Fibroblast of skin of right biceps (primary cell): ENCODE data around the gene FSTL5.

ENCODE experiments used
- DNase-seq: peaks from one replicate; pipeline ENCODE4 v3.0.0-alpha.2; 2013

FSTL5 gene

DNA sequence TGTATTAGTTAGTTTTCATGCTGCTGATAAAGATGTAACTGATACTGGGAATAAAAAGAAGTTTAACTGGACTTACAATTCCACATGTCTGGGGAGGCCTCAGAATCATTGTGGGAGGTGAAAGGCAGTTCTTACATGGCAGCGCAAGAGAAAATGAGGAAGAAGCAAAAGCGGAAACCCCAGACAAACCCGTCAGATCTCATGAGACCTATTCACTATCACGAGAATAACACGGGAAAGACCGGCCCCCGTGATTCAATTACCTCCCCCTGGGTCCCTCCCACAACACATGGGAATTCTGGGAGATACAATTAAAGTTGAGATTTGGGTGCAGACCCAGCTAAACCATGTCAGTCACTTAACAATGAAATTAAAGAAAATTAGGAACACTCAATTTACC, 499.1 kb downstream of the FSTL5 start:
- DNase-seq: no peak

DNA sequence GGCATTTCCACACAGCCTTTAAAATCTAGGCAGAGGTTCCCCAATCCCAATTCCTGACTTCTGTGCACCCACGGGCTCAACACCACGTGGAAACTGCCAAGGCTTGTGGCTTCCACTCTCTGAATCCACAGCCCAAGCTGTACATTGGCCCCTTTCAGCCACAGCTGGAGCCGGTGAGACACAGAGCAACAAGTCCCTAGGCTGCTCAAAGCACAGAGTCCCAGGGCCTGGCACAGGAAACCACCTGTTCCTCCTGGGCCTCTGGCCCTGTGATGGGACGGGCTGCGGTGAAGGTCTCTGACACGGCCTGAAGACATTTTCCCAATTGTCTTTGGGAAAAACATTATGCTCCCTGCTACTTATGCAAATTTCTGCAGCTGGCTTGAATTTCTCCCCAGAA, 500.0 kb downstream of the FSTL5 start:
- no peak for DNase-seq

DNA sequence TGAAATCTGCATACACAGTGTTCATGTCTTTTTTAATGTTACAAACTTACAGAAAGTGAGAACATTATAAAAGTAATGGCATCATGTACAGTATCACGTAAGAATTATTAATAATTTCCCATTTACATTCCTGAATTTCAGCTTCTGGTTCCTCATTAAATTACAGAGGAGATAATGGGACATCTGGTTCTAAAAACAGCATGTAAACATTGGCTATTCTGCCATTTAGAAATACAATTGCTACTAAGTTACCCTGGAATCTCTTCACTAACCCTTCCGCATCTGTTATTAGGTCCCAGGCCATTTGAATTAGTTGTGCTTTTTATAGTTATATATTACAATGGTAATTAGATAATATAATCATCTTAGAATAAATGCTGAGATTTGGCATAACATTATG, 505.1 kb downstream of the FSTL5 start:
- DNase-seq: no peak

DNA sequence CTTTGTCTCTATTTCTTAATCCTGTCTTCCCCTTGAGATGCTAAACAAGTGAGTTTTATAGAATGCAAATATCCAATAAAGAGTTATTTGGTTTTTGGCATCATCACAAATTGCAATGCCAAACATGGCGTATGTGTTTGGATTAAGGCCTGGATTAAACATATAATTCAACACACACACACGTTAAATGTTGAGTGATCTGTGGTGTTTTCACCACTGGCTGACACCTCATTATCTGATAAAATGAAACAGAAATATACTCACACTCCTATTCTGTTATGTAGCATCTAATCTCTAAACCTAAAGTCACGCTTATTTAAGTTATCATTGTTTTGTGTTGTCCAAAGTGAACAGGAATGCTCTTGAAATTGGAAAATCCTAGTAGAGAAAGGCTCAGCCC, 506.2 kb downstream of the FSTL5 start:
- no peak for DNase-seq

DNA sequence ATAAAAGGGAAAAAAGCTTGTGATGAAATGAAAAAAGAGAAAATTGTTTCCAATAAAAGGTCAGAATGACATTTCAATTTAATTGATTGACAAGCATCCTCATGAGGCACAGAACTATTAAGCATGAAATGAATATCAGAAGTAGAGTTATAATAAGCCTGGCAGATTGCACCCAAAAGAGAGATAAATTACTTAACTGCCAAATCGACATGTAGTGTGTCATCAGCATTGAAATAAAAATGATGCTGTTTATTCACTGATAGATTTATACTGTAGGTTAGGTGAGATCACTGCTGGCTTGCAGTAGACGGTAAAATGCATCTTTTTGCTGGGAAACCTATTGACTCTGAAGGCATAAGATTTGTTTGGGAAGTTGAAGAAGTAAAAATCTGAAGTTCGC, 507.2 kb downstream of the FSTL5 start:
- no peak for DNase-seq

DNA sequence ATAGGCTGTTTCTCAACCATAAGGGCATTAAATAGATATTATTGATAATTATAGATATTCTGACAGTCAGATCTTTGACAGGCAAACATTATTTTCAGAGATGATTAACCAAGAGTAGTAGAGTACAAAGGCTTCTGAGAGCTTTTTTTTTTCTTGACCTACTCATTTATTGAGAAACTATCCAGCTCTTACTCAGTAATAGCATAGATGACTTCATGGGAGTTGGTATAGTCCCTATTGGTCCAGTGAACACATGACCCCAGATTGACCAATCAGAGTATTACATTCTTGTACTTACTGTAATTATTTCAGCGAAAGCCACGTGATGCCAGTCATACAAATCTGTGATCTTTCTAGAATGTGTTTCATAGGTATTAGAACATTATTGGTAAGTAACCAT, 508.7 kb downstream of the FSTL5 start:
- DNase-seq: no peak

DNA sequence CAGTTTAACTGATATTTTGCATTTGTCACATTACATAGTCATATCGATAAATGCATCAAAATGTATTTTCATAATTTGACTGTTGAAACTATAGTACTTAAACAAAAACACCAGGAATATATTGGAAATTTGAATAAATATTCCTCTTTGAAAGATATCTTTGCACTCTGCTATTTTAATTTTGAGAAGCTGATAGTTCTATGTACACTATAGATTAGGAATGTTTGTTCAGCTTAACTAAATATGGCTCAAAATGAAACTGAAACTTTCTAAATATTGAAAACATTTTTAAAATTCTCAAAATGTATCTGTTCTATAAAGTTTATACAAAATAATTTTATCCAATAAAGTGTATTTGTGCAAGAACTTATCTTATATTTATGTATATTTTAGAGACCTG, 510.1 kb downstream of the FSTL5 start:
- no peak for DNase-seq

DNA sequence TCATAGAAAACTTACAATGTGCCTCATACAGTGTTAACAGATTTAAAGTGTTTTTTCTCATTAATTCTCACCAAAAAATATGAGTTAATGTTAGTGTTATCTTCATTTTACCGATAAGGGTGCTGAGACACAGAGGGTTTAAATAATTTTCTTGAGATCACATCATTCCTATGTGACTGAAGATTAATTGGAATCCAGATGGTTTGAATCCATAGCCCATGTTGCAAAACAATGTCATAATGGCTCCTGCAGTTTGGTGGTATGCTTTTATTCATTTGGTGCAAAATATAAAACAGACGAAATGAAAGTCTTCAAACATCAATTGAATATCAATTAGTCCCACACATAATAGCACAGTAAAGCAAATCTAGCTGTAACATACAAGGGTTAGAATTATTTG, 512.2 kb downstream of the FSTL5 start:
- DNase-seq: no peak

DNA sequence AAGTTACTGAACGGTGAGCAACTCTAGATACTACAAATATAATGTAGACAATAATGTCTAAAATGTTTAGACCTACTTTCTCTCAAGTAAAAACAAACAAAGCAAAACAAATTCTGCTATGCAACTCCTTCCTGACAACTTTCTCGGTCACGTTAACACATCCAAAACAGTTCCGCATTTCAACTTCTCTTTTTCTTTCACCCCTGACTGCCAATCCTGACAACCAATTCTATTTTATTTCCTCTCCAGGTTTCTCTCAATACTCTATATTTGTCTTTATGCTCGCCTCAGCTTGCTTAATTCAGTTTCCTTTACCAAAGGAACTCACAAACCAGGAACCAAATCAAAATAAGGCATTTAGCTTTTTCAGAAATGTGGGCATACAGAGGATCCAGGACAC, 513.0 kb downstream of the FSTL5 start:
- DNase-seq: no peak

DNA sequence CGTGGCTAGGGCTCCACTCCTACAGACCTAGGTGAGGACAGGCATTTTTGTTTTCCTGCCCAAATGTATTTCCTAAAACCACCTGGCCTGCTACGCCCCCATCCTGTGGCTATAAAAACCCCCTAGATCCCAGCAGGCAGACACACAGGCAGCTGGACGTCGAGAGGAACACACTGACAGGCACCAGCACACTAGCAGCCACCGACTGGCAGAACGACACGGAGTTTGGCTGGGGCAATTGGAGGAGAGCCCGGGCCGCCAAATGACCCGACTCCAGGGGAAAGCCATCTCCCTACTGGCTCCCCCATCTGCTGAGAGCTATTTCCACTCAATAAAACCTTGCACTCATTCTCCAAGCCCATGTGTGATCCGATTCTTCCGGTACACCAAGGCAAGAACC, 516.0 kb downstream of the FSTL5 start:
- DNase-seq: no peak

DNA sequence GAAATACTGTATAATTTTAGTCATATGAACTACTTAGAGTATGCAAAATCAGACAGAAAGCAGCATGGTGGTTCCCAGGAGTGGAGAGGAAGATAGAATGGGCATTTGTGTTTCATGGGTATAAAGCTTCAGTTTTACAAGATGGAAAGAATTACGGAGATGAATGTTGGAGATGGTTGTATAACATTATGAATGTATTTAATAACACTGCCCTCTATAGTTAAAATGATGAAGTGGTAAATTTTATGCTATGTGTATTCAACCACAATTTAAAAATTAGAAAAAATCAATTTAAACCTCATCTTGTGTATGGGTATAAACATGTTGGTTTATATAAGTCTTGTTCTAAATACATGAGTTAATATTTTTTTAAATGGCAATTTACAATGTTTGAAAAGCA, 521.1 kb downstream of the FSTL5 start:
- peak; percentile 3 for DNase-seq

DNA sequence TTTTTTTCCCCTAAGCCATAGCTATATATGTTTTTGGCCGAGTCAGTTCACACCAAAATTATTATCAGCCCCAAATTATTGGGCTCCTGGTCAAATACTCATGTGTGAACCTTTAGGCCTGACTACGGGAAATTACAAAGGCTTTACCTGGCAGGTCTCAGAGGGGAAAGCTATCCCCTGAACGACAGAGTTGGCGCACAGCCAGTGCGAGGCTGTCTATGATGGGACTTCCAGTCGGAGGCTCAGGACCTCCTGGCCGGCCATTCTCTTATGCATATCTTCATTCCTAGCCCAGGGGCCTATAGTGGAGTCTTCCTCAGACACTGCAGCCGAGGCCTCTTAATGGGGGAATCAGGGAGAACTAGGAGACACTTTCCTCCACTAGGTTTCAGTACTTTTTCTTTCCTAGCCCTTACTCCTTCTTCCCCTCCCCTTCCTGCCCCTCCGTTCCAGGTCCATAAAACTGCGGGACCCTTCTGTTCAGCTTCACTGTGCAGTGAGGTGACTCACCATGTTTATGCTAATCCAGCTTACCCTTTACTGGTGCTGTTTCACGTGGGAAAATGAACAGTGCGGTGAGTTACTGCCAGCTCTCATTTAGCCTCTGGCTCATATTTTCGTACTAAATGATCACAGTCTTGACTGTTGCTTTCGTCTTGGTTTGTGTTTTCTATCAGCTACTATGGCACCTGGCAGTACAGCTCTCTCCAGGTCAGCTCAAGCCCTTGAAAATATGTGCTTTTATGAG, 533.9 kb downstream of the FSTL5 start:
- DNase-seq: no peak

DNA sequence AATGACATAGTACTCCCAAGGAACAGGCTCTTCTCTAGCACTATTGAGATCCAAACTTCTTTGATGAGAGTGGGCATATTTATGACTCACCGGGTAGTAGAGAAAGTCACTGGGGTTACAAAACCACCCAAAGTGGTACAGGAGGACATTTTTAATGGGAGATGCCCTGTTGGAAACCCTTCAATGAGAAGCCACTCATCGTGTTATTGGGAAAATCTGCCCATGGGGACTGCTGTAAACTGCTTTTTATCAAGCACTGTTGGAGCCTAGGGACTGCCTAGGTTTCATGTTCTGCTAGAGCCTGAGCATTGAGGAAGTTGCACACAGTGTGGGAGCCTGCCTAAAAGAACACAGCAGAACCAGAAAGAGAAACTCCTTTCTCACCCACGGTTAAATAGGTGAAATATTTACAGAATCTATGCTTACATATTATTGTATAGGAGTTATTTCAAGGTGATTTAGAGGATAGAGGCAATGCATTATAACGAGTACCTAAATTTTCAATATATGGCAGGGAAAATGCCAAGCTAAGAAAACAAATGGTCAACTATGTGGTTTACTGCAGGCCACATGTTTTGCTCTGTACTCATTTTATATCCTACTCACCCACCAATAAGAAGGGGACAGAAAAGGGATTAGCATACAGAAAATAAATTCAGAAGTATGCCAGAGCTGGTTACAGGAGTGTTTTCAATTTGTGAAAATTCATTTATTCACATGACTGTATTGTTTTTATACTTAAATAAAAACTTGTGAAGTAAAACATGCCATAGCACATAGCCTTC, 559.1 kb downstream of the FSTL5 start:
- no peak for DNase-seq

DNA sequence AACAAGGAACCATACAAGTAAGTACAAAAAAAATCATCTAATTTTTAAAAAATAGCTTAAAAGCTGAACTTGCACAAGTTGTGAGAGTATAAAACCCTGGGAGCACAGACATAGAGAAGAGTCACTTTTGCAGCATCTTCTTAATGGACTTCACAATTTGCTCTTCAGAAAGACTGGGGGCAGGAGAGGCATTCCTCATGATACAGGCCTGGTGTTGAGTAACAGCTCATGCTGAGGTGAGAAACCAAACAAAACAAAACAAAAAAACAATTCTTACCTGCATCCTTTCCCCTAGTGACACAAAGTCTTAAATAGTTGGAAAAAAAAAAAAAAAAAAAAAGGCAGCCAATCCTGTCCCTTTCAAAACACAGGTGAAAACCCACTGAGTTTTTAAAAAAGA, 562.8 kb downstream of the FSTL5 start:
- DNase-seq: no peak

DNA sequence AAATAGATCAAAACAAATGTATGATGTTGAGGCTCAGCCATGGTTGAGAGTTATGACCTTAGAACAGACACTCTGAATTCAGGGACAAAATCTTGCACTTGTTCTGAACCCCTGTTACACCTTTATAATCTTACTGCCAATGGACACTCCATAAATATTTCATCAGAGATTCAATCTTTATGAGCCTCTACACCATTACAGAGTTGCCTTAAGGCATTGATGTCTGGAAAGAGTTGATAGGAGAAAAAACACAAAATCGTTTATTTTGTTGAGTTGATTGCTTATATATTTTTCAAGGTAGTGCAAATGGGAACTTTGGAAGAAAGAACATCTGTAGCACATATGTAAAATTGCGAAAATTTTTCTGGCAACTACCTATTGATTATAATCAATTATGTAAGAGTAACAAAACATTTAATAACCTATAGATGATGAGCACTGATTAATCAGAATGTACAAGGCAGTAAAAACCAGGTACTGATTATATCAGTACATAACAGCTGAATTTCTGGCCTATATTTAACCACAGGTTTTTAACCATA, 568.5 kb downstream of the FSTL5 start:
- no peak for DNase-seq

DNA sequence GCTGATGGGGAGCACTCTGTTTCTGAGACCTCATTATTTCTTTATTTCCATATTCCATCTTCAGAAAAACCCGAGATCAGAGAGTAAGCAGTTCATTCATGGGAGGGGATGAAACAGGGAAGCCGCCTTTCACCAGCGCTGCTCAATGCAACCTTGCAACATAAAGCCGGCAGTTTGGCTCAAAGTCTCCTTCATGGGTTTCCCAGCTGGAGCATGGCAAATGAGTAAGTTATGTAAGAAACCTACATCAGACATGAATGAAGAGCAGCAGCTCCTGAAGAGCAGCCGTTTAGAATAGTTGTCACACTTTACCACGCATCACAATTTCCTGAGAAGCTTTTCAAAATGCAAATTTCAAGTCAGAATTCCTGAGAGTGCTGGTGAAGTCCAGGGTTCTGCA, 578.8 kb downstream of the FSTL5 start:
- no peak for DNase-seq

DNA sequence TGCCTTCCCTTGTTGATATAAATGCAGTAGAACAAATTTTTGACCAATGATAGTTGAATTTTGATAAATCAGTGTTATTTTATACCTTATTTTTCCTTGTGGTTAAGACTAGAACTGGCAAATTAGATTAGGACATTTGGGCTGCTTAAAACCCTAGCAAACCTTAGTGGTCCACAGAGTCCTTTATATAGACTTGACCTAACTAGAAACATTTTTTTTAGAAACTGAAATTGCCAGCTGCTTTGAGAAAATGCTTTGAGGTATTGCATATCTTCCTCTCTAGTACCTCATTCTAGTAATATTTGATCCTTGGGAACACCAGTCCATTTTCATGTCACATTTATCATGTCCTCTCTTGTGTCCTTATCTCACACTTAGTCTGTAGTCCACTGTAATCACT, 580.3 kb downstream of the FSTL5 start:
- DNase-seq: no peak

DNA sequence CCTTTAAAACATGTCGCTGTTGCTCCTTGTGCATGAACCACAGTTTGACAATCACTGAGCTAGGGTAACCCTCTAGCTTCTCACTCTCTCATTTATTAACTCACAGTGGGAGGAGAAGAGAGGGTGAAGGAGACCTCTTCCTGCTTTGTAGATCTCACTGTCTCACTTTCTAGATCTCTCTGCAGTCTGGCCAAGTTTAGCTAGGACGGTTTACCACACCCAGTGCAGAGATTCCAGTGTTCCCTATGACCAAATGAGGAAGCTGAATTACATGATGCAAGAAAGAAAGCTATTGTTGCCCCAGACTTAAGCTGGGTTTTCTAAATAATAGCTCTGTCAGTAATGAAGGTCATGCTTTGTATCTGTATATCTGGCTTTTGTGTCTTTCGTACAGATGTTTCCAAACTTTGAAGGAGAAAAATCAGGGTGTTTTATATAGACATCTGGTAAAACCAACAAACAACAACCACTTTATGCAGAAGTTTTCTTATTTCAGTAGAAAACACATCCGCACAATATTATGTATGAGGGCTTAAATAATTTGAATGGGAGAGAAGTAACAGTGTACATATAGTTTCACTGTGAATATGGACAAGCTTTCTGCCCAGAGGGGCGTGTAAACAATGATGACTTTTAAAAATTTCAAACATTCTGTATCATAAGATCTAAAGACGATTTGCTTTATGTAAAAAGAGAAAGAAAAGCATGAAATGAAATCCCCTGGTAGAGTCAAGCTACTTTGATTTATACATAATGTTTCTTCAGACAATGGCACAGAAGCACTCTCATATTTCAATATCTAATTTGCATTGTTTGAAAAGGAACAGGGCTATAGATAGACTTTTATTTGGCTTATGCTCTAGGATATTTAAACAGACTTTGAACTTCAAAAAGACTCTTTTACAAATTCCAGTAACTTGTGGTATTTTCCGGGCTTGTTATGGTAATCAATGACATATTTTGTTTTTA, 582.3 kb downstream of the FSTL5 start:
- peak; percentile 28 for DNase-seq

DNA sequence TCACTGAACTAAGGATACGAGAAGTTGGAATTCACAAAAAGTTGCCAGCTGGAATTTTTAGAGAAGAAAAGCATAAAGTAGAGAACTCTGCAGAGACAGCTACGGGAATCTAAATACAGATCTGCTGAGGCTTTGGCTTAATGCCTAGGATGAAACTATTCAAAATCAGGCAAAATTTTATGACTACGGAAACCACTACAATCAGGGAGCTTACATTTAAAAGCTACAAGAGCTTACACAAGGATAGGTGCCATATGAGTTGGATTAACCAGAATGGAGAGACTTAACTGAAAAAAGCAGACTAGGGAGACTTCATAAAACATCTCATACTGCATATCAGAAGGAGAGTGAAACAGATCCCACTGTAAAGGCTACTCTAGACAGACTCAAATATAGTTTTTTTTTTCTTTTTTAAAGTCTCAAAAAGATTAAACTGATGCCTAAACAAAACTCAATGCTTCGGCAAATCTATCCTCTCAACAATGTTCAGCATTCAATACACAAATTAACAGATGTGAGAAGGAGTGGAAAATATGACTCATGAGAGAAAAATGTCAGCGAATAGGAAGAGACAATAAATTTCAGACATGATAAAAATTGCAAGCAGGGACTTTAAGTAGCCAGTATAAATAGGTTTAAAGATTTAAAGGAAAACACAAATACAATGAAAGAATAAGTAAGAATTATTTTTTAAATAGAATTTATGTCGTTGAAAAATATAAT, 586.1 kb downstream of the FSTL5 start:
- DNase-seq: peak; percentile 78

DNA sequence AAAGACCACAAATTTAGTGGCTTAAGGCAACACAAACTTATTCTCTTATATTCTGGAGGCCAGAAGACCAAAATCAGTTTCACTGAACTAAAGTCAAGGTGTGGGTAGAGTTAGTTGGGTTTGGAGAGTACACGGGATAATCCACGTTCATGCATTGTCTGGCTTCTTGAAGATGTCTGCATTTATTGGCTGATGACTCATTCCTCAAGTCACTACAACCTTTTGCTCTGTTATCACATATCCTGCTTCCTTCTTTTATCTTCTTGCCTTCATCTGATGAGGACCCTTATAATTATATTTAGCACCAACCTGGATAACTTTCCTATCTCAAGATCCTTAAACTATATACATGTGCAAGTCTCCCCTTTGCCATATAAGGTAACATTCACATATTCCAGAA, 590.0 kb downstream of the FSTL5 start:
- DNase-seq: no peak

DNA sequence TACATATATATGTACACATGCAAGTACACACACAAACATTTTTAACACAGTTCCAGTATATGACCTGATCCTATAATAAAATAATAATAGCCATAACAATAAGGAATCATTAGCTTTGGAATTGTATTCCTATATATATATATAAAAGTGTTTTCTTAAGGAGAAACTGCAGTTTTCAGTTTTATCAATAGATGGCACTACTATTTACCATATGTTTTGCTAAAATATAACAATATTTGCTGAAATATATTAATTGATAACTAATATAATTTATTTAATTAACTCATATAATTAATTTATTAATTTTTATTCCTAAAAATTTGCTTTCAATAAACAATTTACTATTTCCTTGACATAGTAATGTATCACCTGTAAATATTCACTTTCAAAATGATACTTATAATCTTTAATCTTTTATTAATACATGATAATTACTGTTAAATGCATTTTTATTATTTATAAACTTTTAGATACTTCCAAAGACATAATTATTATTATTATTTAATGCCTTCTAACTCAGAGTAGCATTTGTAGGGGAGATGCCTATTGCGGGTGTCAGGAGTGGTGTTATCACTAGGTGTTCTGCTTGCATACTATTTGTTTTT, 599.5 kb downstream of the FSTL5 start:
- peak; percentile 9 for DNase-seq
